Esophagus muscularis mucosa (tissue), 4 donors: Measurements from ENCODE around the gene MAGED1.

Experiments used
- CTCF ChIP-seq, 3 experiments: fragments of 200-600 bp in 2 of 3; fragments of 450-650 bp in 1 of 3; sonication (generic) in 2 of 3; IDR thresholded peaks; one replicate each; pipeline ENCODE4 v1.5.1; 2017 to 2019; ENCODE audit warnings: antibody characterized with exemption in 3 of 3, mild to moderate bottlenecking in 2 of 3, moderate library complexity in 1 of 3
- EP300 ChIP-seq: sonication (generic); formaldehyde crosslinking; IDR thresholded peaks from one replicate; pipeline ENCODE4 v1.6.1; 2017; ENCODE audit warnings: antibody characterized with exemption
- POLR2A ChIP-seq: fragments of 450-650 bp; IDR thresholded peaks from one replicate; pipeline ENCODE4 v1.6.1; 2017; ENCODE audit warnings: antibody characterized with exemption, moderate library complexity, mild to moderate bottlenecking, low read depth

DNA sequence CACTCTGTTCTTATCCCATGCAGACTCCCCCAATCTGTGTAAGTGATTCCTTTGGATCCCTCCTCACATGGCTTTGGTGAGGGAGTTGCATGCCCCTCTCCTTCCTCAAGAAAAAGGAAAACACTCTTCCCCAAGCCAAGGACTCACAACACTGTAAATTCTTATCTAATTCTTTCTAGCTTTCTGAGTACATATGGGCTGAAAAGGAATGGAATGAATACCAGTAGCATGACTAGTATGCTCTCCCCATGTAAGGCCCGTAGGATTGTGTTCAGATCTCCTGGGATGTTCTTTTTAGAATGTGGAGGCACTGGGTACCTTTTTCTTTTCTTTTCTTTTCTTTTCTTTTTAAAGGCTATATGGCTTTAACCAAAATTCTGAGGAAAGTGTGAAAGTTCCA, 17.0 kb upstream of the MAGED1 start:
- TF ChIP-seq POLR2A (no peak), CTCF (IDR thresholded peaks at IDR 0.05) (no peak), EP300 (no peak)
